DLD1 (cell line): ENCODE measurements around the gene PWWP2B.

Source experiments
- in situ Hi-C: cut with HindIII; loops from 2 replicates; pipeline ENCODE4 v1.10.0; 2017; ENCODE audit warnings: low sequenced_read_pairs

The PWWP2B gene

GRCh38 chr10:132406181-132406580 is 9.2 kb downstream of the PWWP2B start:
- in situ Hi-C loops, result no loop called here

- in situ Hi-C loops, result no loop called here
Measured at GRCh38 chr10:132406750-132407149, 9.8 kb downstream of the PWWP2B start.

GRCh38 chr10:132407243-132407746 is 10.3 kb downstream of the PWWP2B start:
- in situ Hi-C loops, result no loop called here

- in situ Hi-C loops, result no loop called here
Measured at GRCh38 chr10:132407846-132408278, 10.9 kb downstream of the PWWP2B start.

GRCh38 chr10:132408367-132408781 is 11.4 kb downstream of the PWWP2B start:
- in situ Hi-C loops, result no loop called here

- in situ Hi-C loops, result no loop called here
Measured at GRCh38 chr10:132408823-132409666, 12.0 kb downstream of the PWWP2B start.

- in situ Hi-C loops, result no loop called here
Measured at GRCh38 chr10:132409667-132410028, 12.6 kb downstream of the PWWP2B start.

- in situ Hi-C loops, result no loop called here
Measured at GRCh38 chr10:132410056-132410778, 13.2 kb downstream of the PWWP2B start.

- in situ Hi-C loops, result no loop called here
Measured at GRCh38 chr10:132410779-132411532, 14.0 kb downstream of the PWWP2B start.

GRCh38 chr10:132411561-132412253 is 14.7 kb downstream of the PWWP2B start:
- in situ Hi-C loops, result no loop called here

- in situ Hi-C loops, result no loop called here
Measured at GRCh38 chr10:132412316-132413192, 15.6 kb downstream of the PWWP2B start.

- in situ Hi-C loops, result no loop called here
Measured at GRCh38 chr10:132413226-132414205, 16.5 kb downstream of the PWWP2B start.

- in situ Hi-C loops, result no loop called here
Measured at GRCh38 chr10:132414402-132415016, 17.5 kb downstream of the PWWP2B start.

GRCh38 chr10:132415255-132415654 is 18.3 kb downstream of the PWWP2B start:
- in situ Hi-C loops, result no loop called here

- in situ Hi-C loops, result no loop called here
Measured at GRCh38 chr10:132415956-132416355, 19.0 kb downstream of the PWWP2B start.

- in situ Hi-C loops, result no loop called here
Measured at GRCh38 chr10:132416566-132417256, 19.7 kb downstream of the PWWP2B start.

GRCh38 chr10:132417257-132417910 is 20.4 kb downstream of the PWWP2B start:
- in situ Hi-C loops, result no loop called here
